Amygdala (tissue), 56 donors: Measurements from ENCODE around the gene PGM5.
"Not testable (repeated sequence)": the region's sequence is repeated elsewhere in the genome, so short reads cannot be mapped to it uniquely, and the experiment has no call there.

Experiments used
- DNase-seq, 56 donors: peaks; one replicate each; lab custom pipeline; 2025; lab: John Stamatoyannopoulos, UW

Gene PGM5

DNA sequence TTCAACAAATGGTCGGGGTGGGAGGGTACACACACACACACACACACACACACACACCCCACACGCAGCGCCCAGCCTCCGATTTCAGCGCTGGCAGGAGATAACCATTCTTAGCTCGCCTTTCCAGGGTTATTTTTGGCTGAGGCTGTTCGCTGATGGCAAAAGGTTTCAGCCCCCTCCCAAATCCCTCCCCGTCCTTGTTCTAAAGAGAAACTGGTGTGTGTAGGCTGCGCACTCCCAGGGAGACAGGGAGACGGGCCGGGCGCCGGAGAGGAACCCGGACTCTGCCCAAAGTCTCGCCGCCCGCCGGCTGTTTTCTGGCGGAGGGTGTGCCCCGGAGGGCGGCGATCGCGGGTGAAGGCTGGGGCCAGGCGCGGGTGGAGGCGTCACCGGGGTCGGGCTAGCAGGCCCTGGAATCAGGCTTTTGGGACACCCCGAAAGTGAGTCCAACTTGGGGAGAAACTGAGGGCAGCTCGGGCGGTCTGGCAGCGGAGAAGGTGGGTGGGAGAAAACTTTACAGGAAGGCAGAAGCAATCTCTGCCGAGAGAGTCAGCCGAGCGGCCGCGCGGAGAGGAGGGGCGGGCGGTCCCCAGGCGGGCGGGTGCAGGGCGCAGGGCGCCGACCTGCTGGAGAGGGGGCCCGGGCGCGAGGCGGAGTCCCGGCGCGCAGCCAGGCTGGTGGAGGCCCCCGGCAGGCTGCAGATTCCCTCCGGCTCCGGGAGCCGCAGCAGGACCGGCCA lies at the start of gene PGM5:
Gene PGM5, plus strand, starts transcription at position 232 of the 739 bp plus-strand sequence. CDS start 517 bp downstream, outside the sequence.
- DNase-seq, result not testable (repeated sequence)

GRCh38 chr9:68307127-68307526 lies 49.3 kb upstream of the PGM5 start:
- not testable (repeated sequence) for DNase-seq

DNA sequence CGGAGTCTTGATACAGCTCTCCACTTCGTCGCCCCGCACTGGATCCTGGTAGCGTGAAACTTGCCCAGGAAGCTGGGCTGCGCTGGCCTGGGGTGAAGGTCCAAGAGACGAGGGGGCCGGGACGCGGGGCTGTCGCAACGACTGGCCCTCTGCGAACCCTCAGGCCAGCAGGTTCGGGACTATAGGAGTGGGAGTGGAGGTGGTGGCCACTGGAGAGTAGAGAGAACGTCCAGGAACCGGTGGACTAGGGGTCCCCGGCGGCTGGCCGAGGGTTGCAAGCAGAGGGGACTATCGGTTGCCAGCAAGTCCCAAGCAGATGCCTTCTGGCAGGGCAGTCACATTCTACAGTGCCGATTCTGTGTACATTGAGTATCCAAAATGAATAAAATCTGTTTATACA lies 48.8 kb upstream of the PGM5 start:
- DNase-seq, result not testable (repeated sequence)

DNA sequence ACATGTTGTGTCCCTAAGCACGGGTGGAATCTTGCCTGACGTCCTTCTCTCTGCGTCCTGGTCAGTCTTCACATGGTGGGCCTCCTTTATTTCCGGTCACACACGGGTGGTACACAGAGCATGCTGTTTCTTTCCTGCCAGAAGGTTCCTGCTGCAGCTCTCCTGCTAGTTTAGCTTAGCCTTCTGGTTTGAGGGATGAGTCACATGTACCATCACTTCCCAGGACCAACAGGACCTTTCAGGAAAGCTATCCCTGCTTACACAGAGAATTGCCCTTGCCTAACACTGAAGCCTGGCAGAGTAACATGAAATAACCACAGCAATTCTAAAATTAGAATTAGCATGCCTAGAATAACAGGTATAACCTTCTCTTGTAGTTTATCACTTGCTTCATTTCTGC lies 45.2 kb upstream of the PGM5 start:
- not testable (repeated sequence) for DNase-seq

DNA sequence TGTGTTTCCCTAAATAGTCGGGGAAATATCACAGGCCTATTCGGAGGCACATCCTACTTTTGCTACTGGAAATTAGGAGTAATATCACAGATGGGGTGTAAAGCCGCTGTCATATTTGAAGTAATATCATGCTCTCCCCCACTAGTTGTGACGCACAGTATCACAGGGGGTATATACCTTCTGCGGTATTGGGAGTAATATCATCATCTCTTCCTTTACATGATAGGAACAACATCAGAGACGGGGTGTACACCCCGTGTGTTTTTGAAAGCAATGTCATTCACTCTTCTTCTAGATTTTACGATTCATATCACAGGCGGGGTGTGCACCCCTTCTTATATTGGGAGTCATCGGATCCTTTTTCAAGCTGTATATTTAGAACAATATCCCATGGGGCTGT lies 38.2 kb upstream of the PGM5 start:
- not testable (repeated sequence) for DNase-seq

- DNase-seq, result not testable (repeated sequence)
Measured at GRCh38 chr9:68323749-68324148, 32.7 kb upstream of the PGM5 start.

DNA sequence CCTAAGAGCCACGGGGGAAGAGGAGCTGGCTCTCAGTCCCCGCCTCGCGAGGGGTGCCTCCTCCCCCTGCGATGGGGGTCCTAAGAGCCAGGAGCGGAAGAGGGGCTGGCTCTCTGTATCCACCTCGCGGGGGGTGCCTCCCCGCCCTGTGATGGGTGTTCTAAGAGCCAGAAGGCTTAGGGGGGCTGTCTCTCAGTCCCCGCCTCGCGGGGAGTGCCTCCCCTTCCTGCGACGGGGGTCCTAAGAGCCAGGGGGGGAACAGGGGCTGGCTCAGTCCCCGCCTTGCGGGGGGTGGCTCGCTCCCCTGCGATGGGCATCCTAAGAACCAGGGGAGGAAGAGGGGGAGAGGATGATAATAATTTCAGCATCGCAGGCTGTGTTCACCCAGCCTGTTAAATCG lies 31.9 kb upstream of the PGM5 start:
- not testable (repeated sequence) for DNase-seq

GRCh38 chr9:68329106-68329505 lies 27.3 kb upstream of the PGM5 start:
- DNase-seq, result not testable (repeated sequence)

DNA sequence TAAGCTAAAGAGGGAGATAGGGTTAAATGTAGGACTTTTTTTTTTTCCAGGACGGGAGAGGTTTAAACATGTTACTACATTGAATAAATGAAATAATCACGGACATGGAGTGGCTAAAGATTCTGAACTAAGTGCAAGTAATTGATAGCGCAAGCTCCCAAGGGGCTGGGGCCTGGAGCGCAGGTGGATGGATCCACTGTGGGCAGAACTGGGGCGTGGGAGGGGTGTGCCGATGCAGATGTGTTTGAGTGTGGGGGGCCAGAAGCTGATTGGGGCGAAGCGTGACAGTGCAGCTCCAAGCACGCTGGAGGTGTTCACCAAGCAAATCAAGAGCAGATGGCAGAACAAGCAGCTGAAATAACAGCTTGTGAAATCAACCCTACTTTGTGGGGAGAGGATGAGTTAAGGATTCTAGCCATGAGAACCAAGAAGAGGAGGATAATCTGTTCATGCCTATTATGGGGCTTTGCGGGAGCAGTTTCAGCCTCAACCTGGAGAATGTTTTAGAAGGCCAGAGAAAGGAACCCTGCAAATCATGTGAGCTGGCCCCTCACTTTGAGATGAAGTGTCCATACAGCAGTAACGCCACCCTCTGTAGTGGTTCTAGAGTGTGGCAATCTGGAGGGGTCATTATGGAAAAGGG lies 25.8 kb upstream of the PGM5 start:
- not testable (repeated sequence) for DNase-seq

- DNase-seq, result not testable (repeated sequence)
Measured at GRCh38 chr9:68332122-68332521, 24.3 kb upstream of the PGM5 start.

- DNase-seq, result not testable (repeated sequence)
Measured at GRCh38 chr9:68335935-68336334, 20.5 kb upstream of the PGM5 start.

DNA sequence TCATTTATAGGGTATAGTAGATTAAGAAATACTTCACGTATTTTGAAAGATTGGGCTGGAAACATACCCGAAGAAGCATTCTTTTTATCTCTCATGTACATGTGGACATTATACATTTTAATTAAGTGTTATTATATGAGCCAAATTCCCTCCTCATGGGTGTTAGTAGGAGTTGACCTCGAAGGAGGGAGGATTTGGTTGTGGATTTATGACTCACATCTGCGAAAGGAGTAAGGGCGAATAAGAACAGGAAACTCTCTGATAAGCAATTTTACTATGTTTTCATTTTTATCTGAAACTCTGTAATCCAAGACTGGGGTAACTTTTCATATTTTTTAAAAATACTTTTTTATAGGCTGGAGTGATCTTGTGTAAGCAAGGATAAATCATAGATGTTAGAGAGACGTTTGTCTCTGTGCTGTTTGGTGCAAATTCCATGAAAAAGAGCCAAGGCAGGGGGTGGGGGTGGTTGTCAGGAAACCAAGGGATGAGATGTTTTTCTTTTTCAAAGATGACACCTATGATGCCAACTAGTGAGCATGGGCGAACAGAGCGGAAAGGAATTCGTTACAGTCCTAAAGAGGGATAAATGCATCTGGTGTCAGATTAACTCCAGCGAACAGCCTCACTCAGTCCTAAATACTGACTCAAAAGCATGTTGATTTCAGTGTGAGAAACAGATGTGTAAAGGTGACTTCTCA lies 19.6 kb upstream of the PGM5 start:
- not testable (repeated sequence) for DNase-seq

GRCh38 chr9:68338000-68338399 lies 18.4 kb upstream of the PGM5 start:
- not testable (repeated sequence) for DNase-seq

DNA sequence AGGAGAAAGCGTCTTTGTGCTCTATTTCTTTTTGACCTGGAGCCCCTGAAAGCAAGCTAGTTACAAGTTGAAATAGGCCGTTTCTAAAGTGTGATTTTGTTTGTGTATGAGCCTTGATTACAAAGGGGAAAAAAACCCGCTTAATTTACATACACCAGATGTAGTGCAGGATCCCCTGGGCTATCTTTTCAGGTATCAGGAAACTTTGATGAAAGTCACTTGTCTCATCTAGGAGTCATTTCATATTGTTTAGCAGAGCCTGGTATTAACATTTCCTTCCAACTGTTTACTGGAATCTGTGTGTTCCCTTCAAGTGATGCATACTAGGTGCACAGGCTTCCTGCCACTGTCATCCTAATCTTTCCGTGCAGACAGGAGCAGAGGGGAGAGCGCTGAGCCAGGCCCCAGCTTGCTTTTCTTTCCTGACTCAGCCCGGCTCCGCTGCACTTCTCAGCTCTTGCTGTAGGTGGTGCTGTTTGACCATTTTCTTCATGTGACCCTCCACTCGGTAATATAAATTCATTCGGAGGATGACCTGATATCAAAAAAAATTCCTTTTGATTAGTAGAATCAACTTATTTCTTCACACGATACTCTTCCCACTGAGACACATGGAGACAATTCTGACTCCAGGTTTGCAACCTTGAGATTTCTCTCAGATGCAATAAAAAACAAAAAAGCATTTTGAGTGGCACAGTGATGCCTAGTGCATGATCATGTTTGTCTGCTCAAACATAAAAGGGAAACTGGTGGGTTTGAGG lies 14.0 kb upstream of the PGM5 start:
- not testable (repeated sequence) for DNase-seq

DNA sequence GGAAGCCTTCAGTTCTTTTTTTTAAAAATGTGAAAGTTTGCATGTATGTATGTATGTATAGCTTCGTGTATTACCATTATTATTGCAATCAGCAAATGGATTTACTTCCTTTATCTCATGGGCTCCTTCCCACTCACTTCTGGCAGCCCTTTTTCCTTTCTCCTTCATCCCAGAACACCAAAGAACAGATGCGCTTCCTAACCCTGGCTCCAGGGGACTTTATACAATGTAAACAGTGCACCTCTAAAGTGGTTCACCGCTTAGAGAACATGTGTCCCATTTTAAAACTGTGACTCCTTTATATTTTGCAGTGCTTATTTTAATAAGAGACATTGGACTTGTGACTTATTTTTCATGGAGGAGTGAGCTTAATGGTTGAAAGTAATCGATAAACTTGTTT lies 13.2 kb upstream of the PGM5 start:
- not testable (repeated sequence) for DNase-seq

GRCh38 chr9:68343992-68344391 lies 12.4 kb upstream of the PGM5 start:
- not testable (repeated sequence) for DNase-seq

- DNase-seq, result not testable (repeated sequence)
Measured at GRCh38 chr9:68351689-68352088, 4.7 kb upstream of the PGM5 start.

GRCh38 chr9:68355993-68356379 lies 425 bp upstream of the PGM5 start:
- DNase-seq, result not testable (repeated sequence)

DNA sequence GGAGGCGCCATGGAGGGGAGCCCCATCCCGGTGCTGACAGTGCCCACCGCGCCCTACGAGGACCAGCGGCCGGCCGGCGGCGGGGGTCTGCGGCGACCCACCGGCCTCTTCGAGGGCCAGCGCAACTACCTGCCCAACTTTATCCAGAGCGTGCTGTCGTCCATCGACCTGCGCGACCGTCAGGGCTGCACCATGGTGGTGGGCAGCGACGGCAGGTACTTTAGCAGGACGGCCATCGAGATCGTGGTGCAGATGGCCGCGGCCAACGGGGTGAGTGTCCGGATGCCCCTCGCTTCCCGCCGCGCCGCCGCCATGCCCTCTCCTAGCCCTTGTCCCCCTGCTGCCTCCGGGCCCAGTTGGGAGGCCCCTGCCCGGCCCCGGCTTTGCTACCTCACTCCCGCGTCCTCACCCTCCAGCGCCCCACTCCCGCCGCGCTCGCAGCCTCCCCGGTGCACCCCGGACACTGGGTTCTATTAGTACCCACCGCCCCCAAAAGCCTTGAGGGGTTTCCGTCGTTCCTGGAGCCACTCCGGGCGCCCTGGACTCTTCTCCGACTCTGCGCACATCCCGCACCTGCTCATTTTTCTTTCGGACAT lies 806 bp downstream of the PGM5 start:
- not testable (repeated sequence) for DNase-seq

GRCh38 chr9:68366933-68367547 lies 10.6 kb downstream of the PGM5 start:
- not testable (repeated sequence) for DNase-seq
